Rectal smooth muscle tissue (tissue), 1 donor: Measurements from ENCODE around the gene HYI.
"Not testable (repeated sequence)": the region's sequence is repeated elsewhere in the genome, so short reads cannot be mapped to it uniquely, and the experiment has no call there.

Experiments used
- H3K27ac ChIP-seq: one replicate; pipeline ENCODE4 v1.7.0; 2013; ENCODE audit warnings: low read depth, low read length, inconsistent platforms
- H3K27me3 ChIP-seq: one replicate; pipeline ENCODE4 v1.7.0; 2013; ENCODE audit warnings: low read length; ENCODE audit not compliant: control insufficient read depth, insufficient read depth
- H3K36me3 ChIP-seq: one replicate; pipeline ENCODE4 v1.7.0; 2013; ENCODE audit warnings: low read length; ENCODE audit not compliant: control insufficient read depth, insufficient read depth
- H3K4me1 ChIP-seq: one replicate; pipeline ENCODE4 v1.7.0; 2013; ENCODE audit warnings: low read length; ENCODE audit not compliant: control insufficient read depth, insufficient read depth
- H3K4me3 ChIP-seq: one replicate; pipeline ENCODE4 v1.7.0; 2013; ENCODE audit warnings: low read length
- H3K9ac ChIP-seq: one replicate; pipeline ENCODE4 v1.7.0; 2013; ENCODE audit warnings: low read length

The HYI gene

GRCh38 chr1:43477716-43478115, 24.0 kb upstream of the HYI start:
- Histone ChIP-seq H3K36me3 (no peaks in the 10 kb centered on the region), H3K27me3 (no peaks in the 10 kb centered on the region), H3K9ac (no peak overlapping the region), H3K4me3 (no peak overlapping the region), H3K4me1 (no peaks in the 10 kb centered on the region), H3K27ac (no peak overlapping the region)

GRCh38 chr1:43475611-43476401, 22.1 kb upstream of the HYI start:
- not testable (repeated sequence) for H3K9ac ChIP-seq, H3K4me1 ChIP-seq, H3K27ac ChIP-seq, H3K4me3 ChIP-seq, H3K36me3 ChIP-seq, H3K27me3 ChIP-seq

- Histone ChIP-seq H3K27me3 (no peaks in the 10 kb centered on the region), H3K36me3 (no peaks in the 10 kb centered on the region), H3K4me1 (no peaks in the 10 kb centered on the region), H3K9ac (no peak overlapping the region), H3K27ac (no peak overlapping the region), H3K4me3 (no peak overlapping the region)
These were observed 19.7 kb upstream of the HYI start for GRCh38 chr1:43473463-43473862.

- not testable (repeated sequence) for H3K4me3 ChIP-seq, H3K27me3 ChIP-seq, H3K36me3 ChIP-seq, H3K4me1 ChIP-seq, H3K27ac ChIP-seq, H3K9ac ChIP-seq
These were observed 18.9 kb upstream of the HYI start for GRCh38 chr1:43472463-43473151.

GRCh38 chr1:43472087-43472462, 18.3 kb upstream of the HYI start:
- no peaks in the 10 kb centered on the region for H3K36me3 ChIP-seq
- no peak overlapping the region for H3K27ac ChIP-seq
- H3K4me3 ChIP-seq = no peak overlapping the region
- no peaks in the 10 kb centered on the region for H3K4me1 ChIP-seq
- H3K27me3 ChIP-seq = no peaks in the 10 kb centered on the region
- H3K9ac ChIP-seq = no peak overlapping the region

- H3K27ac ChIP-seq = no peak overlapping the region
- H3K36me3 ChIP-seq = no peaks in the 10 kb centered on the region
- H3K9ac ChIP-seq = no peak overlapping the region
- H3K4me1 ChIP-seq = no peaks in the 10 kb centered on the region
- no peak overlapping the region for H3K4me3 ChIP-seq
- no peaks in the 10 kb centered on the region for H3K27me3 ChIP-seq
These were observed 16.2 kb upstream of the HYI start for GRCh38 chr1:43469932-43470331.

GRCh38 chr1:43468414-43468813, 14.7 kb upstream of the HYI start:
- Histone ChIP-seq H3K27me3 (no peaks in the 10 kb centered on the region), H3K9ac (no peak overlapping the region), H3K36me3 (no peaks in the 10 kb centered on the region), H3K4me1 (no peaks in the 10 kb centered on the region), H3K4me3 (no peak overlapping the region), H3K27ac (no peak overlapping the region)

GRCh38 chr1:43466403-43466802, 12.7 kb upstream of the HYI start:
- no peak overlapping the region for H3K27ac ChIP-seq
- no peaks in the 10 kb centered on the region for H3K27me3 ChIP-seq
- H3K4me1 ChIP-seq = no peaks in the 10 kb centered on the region
- no peak overlapping the region for H3K9ac ChIP-seq
- no peaks in the 10 kb centered on the region for H3K36me3 ChIP-seq
- H3K4me3 ChIP-seq = no peak overlapping the region

GRCh38 chr1:43465505-43466067, 11.9 kb upstream of the HYI start:
- no peak overlapping the region for H3K27ac ChIP-seq

GRCh38 chr1:43464681-43465504, 11.2 kb upstream of the HYI start:
- no peaks in the 10 kb centered on the region for H3K27me3 ChIP-seq
- no peak overlapping the region for H3K9ac ChIP-seq
- H3K27ac ChIP-seq = no peak overlapping the region
- no peak overlapping the region for H3K4me3 ChIP-seq
- no peaks in the 10 kb centered on the region for H3K36me3 ChIP-seq
- H3K4me1 ChIP-seq = no peaks in the 10 kb centered on the region

More at GRCh38 chr1:43465505-43466067, 11.9 kb upstream of the HYI start:
- no peak overlapping the region for H3K4me3 ChIP-seq
- H3K36me3 ChIP-seq = no peaks in the 10 kb centered on the region
- no peaks in the 10 kb centered on the region for H3K4me1 ChIP-seq
- H3K9ac ChIP-seq = no peak overlapping the region
- no peaks in the 10 kb centered on the region for H3K27me3 ChIP-seq

GRCh38 chr1:43463479-43463878, 9.7 kb upstream of the HYI start:
- H3K27me3 ChIP-seq = no peaks in the 10 kb centered on the region
- no peak overlapping the region for H3K4me3 ChIP-seq
- no peak overlapping the region for H3K9ac ChIP-seq
- no peaks in the 10 kb centered on the region for H3K4me1 ChIP-seq
- no peaks in the 10 kb centered on the region for H3K36me3 ChIP-seq
- no peak overlapping the region for H3K27ac ChIP-seq

- Histone ChIP-seq H3K36me3 (no peaks in the 10 kb centered on the region), H3K9ac (no peak overlapping the region), H3K27me3 (no peaks in the 10 kb centered on the region), H3K27ac (no peak overlapping the region), H3K4me3 (no peak overlapping the region), H3K4me1 (no peaks in the 10 kb centered on the region)
These were observed 7.4 kb upstream of the HYI start for GRCh38 chr1:43460988-43461693.
